Stimulated activated CD8-positive, alpha-beta memory T cell treated with anti-CD3 and anti-CD28 coated beads, Interleukin-2, amount 100 ng/mL, for 1 hour (primary cell): ENCODE measurements around the gene FREM2.

Experiments
- DNase-seq, 2 donors: peaks; one replicate each; pipeline ENCODE4 v3.0.0-alpha.2; 2020; ENCODE audit warnings: low read depth in 2 of 2

The FREM2 gene

GRCh38 chr13:38758277-38758676 lies 71.4 kb downstream of the FREM2 start:
- DNase-seq: no peak

- no peak for DNase-seq
Measured at GRCh38 chr13:38759390-38759789, 72.5 kb downstream of the FREM2 start.

GRCh38 chr13:38763446-38764381 lies 76.8 kb downstream of the FREM2 start:
- DNase-seq: no peak

- no peak for DNase-seq
Measured at GRCh38 chr13:38766799-38767198, 79.9 kb downstream of the FREM2 start.

- no peak for DNase-seq
Measured at GRCh38 chr13:38767506-38768265, 80.8 kb downstream of the FREM2 start.

- DNase-seq: no peak
Measured at GRCh38 chr13:38769526-38769925, 82.6 kb downstream of the FREM2 start.

- no peak for DNase-seq
Measured at GRCh38 chr13:38775085-38775484, 88.2 kb downstream of the FREM2 start.

GRCh38 chr13:38777347-38778119 lies 90.7 kb downstream of the FREM2 start:
- DNase-seq: no peak

GRCh38 chr13:38781539-38781938 lies 94.7 kb downstream of the FREM2 start:
- no peak for DNase-seq

- no peak for DNase-seq
Measured at GRCh38 chr13:38784036-38784880, 97.4 kb downstream of the FREM2 start.

- DNase-seq: no peak
Measured at GRCh38 chr13:38785042-38785441, 98.2 kb downstream of the FREM2 start.

- DNase-seq: no peak
Measured at GRCh38 chr13:38785490-38785889, 98.6 kb downstream of the FREM2 start.

GRCh38 chr13:38787550-38787949 lies 100.7 kb downstream of the FREM2 start:
- no peak for DNase-seq

GRCh38 chr13:38796890-38797289 lies 110.0 kb downstream of the FREM2 start:
- DNase-seq: no peak

- no peak for DNase-seq
Measured at GRCh38 chr13:38803531-38803930, 116.7 kb downstream of the FREM2 start.

- no peak for DNase-seq
Measured at GRCh38 chr13:38804061-38804460, 117.2 kb downstream of the FREM2 start.

- DNase-seq: no peak
Measured at GRCh38 chr13:38804536-38804935, 117.7 kb downstream of the FREM2 start.

- no peak for DNase-seq
Measured at GRCh38 chr13:38814331-38814730, 127.5 kb downstream of the FREM2 start.

GRCh38 chr13:38819053-38819452 lies 132.2 kb downstream of the FREM2 start:
- no peak for DNase-seq

GRCh38 chr13:38819596-38819995 lies 132.7 kb downstream of the FREM2 start:
- no peak for DNase-seq
